Measurements from ENCODE around the gene TMEM181.

Gene TMEM181

DNA sequence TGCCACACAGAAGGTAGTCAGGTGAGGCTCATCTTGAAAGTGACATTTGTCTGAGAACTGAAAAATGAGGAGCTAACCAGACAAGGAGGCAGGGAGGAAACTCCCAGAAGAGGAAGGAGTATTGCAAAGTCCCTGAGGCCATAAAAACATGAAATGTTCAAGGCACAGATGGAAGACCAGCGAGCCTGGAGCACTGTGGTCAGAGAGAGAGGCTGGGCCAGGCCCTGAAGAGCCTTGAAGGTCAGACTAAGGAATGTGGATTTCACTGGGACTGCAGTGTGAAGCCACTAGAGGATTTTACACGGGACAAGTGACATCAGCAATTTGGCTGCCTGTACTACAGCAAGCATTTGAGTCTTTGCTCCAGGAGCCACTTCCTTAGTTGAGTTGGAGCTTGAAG, 21.1 kb upstream of the TMEM181 start:
- H3K4me3 ChIP-seq: no peak overlapping the region
- no peak for TF ChIP-seq CTCF (IDR thresholded peaks at IDR 0.05)
- DNase-seq (ENCODE audit: low spot score): no peak
- H3K27ac ChIP-seq: no peak overlapping the region

DNA sequence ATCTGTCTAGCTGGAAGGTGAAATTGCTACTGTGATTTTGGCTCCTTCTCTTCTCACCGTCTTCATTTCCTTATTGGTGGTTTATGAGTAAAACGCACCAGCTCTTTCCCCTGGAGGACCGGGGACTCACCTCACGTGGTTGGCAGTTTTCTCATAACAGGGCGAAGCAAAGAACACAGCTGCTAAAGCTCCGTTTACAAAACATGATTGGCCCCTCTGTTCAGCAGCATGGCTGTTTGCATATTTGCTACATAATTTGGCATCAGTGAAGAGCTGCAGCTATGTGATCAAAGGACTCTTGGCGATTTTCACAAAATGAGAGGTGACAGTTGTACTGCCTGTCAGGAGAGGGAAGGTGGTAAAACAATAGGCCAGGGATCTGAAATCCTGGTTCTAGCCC, 20.5 kb upstream of the TMEM181 start:
- no peak for DNase-seq (ENCODE audit: low spot score)
- Histone ChIP-seq H3K4me3 (no peak overlapping the region), H3K27ac (no peak overlapping the region)
- TF ChIP-seq CTCF (IDR thresholded peaks at IDR 0.05): no peak

- H3K27ac ChIP-seq: no peak overlapping the region
- H3K4me3 ChIP-seq: no peak overlapping the region
- no peak for TF ChIP-seq CTCF (IDR thresholded peaks at IDR 0.05)
- DNase-seq (ENCODE audit: low spot score): no peak
These were observed 20.0 kb upstream of the TMEM181 start for GRCh38 chr6:158539881-158540280.

DNA sequence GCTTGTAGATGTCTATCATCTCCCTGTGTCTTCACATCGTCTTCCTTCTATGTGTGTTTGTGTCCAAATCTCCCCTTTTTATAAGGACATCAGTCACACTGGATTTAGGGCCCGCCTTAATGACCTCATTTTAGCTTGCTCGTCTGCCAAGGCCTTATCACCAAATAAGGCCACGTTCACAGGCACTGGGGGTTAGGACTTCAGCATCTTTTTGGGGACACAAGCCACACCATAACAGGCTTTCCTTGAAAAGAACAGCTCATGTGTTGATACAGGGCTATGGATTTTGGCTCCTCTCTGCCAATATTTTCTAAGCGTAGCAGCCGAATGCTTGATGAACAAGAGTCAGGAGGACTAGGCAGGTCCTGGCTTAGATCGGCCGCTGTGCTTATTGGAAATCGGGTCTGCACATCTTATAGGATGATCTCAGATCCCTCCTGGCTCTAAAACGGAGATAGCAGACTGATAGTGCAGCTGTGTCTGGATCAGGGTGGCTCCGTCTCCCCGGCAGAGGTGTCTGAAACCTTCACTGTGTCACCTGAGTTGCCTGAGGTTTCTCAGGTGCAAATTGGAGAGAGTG, 16.2 kb upstream of the TMEM181 start:
- DNase-seq (ENCODE audit: low spot score): no peak
- Histone ChIP-seq H3K27ac (no peak overlapping the region), H3K4me3 (no peak overlapping the region)
- no peak for TF ChIP-seq CTCF (IDR thresholded peaks at IDR 0.05)

DNA sequence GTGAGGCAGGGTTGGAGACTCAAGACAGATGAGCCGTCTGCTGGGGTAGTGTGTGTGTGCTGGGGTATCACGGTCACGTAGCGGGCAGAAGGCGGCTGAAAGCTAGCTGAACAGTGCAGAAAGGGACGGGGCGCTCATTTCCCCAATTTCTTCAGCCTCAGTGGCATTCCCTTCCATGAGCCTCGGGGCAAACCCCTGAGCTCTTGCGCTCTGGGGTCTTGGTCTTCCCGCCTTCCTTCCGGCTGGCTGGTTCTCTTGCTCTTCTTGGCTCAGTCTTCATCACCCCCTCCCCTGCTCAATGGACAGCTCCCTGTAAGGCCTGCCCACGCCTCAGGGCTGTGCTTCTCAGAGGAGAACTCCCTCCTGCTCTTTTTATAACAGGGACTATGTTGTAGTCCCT, 15.5 kb upstream of the TMEM181 start:
- TF ChIP-seq CTCF (IDR thresholded peaks at IDR 0.05): no peak
- Histone ChIP-seq H3K27ac (no peak overlapping the region), H3K4me3 (no peak overlapping the region)
- DNase-seq (ENCODE audit: low spot score): no peak

DNA sequence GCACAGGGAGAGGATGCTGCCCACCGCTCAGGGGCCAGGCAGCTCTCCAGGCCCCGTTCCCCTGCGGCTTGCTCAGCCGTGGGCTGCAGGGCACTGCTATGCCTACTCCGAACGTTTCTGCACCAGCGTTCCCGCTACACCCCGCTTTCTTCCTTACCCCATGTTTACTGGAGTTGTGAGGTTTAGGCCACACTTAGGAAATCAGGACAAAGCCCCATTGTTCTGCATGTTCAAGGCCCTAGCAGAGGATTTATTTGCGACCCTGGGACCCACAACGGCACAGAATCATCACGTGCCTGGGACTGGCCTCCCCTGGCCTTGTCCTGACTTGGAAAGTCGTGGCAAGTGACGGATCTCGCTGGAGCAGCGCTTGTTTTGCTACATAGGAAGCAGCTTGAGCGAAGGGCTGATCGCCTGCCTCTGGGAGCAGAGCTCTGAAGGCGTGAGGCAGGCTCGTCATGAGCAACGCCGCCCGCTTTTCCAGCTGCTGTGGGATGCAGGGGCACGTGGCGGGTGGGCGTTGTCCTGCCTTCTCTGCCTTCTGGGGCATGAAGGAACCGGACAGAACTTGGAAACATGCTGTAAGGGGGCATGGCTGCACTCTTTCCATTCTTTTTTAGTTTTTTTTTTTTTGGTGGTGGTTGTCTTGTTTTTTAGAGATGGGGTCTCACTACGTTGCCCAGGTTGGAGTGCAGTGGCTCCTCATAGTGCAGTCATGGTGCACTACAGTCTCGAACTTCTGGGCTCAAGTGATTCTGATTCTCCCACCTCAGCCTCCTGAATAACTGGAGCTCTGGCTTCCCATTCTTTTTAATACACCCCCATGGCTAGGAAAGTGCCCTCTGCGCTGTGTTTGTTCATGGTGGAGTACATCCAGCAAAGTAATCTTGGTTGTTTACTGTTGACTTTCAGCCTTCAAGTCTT, 14.6 kb upstream of the TMEM181 start:
- H3K27ac ChIP-seq: no peak overlapping the region
- TF ChIP-seq CTCF (IDR thresholded peaks at IDR 0.05): no peak
- DNase-seq (ENCODE audit: low spot score): no peak
- H3K4me3 ChIP-seq: no peak overlapping the region

Data from coronary artery (tissue), 2 donors.